ENCODE measurements around the gene MAP3K5. TPM values are rescaled to one million over a fixed set of nuclear protein-coding genes. Genes with fewer than 3 reads are reported as not detected.

The MAP3K5 gene
- total and polyA plus RNA-seq, 9 of the 15 experiments (the other 6 are each of a cell fraction or from before 2014, with no cell fraction given) = 2.2 to 13.0 (median 9.9) TPM

DNA sequence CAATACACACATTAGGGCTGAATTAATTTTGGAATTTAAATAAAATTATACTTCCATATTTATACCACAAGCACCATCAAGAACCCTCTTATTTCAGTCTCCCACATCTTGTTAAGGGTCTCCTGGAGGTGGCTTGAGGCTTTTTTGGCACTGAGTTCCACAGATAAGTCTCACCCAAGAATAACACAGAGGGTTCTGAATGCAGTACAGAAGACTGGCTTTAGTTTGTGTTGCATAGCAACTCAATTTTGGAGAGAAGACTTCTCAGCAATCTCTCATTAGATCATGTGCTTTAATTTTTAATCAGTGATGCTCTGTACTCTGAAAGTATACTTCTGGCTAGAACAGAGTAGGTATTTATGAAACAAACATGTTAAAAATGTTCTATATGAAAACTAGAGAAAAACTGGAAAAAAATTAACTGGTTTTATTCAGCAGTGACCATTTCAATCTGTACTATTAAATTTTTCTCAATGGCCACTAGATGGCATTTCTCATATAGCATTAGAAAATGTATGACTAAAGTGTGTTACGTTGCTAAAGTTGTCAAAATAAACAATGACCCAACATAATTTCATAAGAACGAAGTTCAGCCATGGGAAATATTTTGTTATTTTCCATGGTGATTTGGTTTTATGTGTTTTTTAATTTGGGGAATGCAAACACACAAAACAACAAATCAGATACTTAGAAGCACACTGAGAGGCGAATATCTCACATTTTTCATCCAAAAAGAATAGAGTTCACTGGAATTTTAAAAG, 209.4 kb downstream of the MAP3K5 start (continued):
- TF ChIP-seq, protein P1, sequence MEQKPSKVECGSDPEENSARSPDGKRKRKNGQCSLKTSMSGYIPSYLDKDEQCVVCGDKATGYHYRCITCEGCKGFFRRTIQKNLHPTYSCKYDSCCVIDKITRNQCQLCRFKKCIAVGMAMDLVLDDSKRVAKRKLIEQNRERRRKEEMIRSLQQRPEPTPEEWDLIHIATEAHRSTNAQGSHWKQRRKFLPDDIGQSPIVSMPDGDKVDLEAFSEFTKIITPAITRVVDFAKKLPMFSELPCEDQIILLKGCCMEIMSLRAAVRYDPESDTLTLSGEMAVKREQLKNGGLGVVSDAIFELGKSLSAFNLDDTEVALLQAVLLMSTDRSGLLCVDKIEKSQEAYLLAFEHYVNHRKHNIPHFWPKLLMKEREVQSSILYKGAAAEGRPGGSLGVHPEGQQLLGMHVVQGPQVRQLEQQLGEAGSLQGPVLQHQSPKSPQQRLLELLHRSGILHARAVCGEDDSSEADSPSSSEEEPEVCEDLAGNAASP (IDR thresholded peaks at IDR 0.05) = no peak
- no peak for TF ChIP-seq ZNF184 (CRISPR knock-in tag; IDR thresholded peaks at IDR 0.05)
- TF ChIP-seq CHD1 (IDR thresholded peaks at IDR 0.05; ENCODE audit: low read length) = no peak
- no peak for TF ChIP-seq ZSCAN32 (CRISPR knock-in tag; IDR thresholded peaks at IDR 0.05)
- peak; percentile 40; the same call in 1 of the 2 replicates for TF ChIP-seq REST (IDR thresholded peaks at IDR 0.05; ENCODE audit: borderline replicate concordance)
- no peak for TF ChIP-seq REST (CRISPR knock-in tag; IDR thresholded peaks at IDR 0.05; ENCODE audit: low read depth)
- TF ChIP-seq ZNF76 (CRISPR knock-in tag; IDR thresholded peaks at IDR 0.05; ENCODE audit: borderline replicate concordance) = no peak
- TF ChIP-seq ATF7 (IDR thresholded peaks at IDR 0.05) = no peak
- TF ChIP-seq ZC3H11A (IDR thresholded peaks at IDR 0.05; ENCODE audit: low read depth, low read length) = no peak
- no peak for TF ChIP-seq NFRKB (IDR thresholded peaks at IDR 0.05; ENCODE audit: low read depth)
- TF ChIP-seq, protein P2, sequence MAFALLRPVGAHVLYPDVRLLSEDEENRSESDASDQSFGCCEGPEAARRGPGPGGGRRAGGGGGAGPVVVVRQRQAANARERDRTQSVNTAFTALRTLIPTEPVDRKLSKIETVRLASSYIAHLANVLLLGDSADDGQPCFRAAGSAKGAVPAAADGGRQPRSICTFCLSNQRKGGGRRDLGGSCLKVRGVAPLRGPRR (CRISPR knock-in tag; IDR thresholded peaks at IDR 0.05) = no peak
- TF ChIP-seq CHD4 (IDR thresholded peaks at IDR 0.05; ENCODE audit: insufficient read depth, insufficient replicate concordance, low read depth, low read length, poor library complexity, severe bottlenecking) = no peak
- no peak for TF ChIP-seq CEBPZ (IDR thresholded peaks at IDR 0.05; ENCODE audit: borderline replicate concordance, low read depth, low read length)
- TF ChIP-seq PTBP1 (IDR thresholded peaks at IDR 0.05; ENCODE audit: low read depth, low read length) = no peak
